NCI-H128 (cell line): ENCODE data around the gene IBSP.

Source experiments
- DNase-seq: peaks from one replicate; lab custom pipeline; 2025; ENCODE audit not compliant: unreplicated experiment; lab: John Stamatoyannopoulos, UW

Gene IBSP

GRCh38 chr4:87799301-87800113 is at the start of gene IBSP:
Gene IBSP (plus strand): TSS chr4:87799554. CDS start chr4:87802362, 2,808 bp downstream.
- DNase-seq: no peak

- DNase-seq: no peak
Observed at GRCh38 chr4:87749883-87750282, 49.5 kb upstream of the IBSP start.

- DNase-seq: no peak
Observed at GRCh38 chr4:87758270-87758669, 41.1 kb upstream of the IBSP start.

GRCh38 chr4:87762311-87762710 is 37.0 kb upstream of the IBSP start:
- DNase-seq: no peak

- DNase-seq: no peak
Observed at GRCh38 chr4:87781569-87781968, 17.8 kb upstream of the IBSP start.

GRCh38 chr4:87783781-87784180 is 15.6 kb upstream of the IBSP start:
- no peak for DNase-seq

GRCh38 chr4:87785731-87786509 is 13.4 kb upstream of the IBSP start:
- DNase-seq: no peak

- DNase-seq: no peak
Observed at GRCh38 chr4:87802858-87803257, 3.5 kb downstream of the IBSP start.

GRCh38 chr4:87803421-87803820 is 4.1 kb downstream of the IBSP start:
- DNase-seq: no peak

- DNase-seq: no peak
Observed at GRCh38 chr4:87804871-87805270, 5.5 kb downstream of the IBSP start.

GRCh38 chr4:87805971-87806370 is 6.6 kb downstream of the IBSP start:
- DNase-seq: no peak

- DNase-seq: no peak
Observed at GRCh38 chr4:87806520-87806919, 7.2 kb downstream of the IBSP start.

GRCh38 chr4:87807402-87807801 is 8.0 kb downstream of the IBSP start:
- DNase-seq: no peak

GRCh38 chr4:87811977-87812376 is 12.6 kb downstream of the IBSP start:
- DNase-seq: no peak

- no peak for DNase-seq
Observed at GRCh38 chr4:87819281-87819919, 20.0 kb downstream of the IBSP start.

GRCh38 chr4:87823200-87823599 is 23.8 kb downstream of the IBSP start:
- DNase-seq: no peak

- DNase-seq: no peak
Observed at GRCh38 chr4:87823724-87824123, 24.4 kb downstream of the IBSP start.

- DNase-seq: no peak
Observed at GRCh38 chr4:87824352-87824751, 25.0 kb downstream of the IBSP start.

- DNase-seq: no peak
Observed at GRCh38 chr4:87832669-87833068, 33.3 kb downstream of the IBSP start, which contains the start of gene MEPE. Gene MEPE (plus strand): TSS chr4:87832969. CDS start chr4:87834715, 1,746 bp downstream.

GRCh38 chr4:87834401-87834800 is 35.0 kb downstream of the IBSP start:
- no peak for DNase-seq

GRCh38 chr4:87835197-87835596 is 35.8 kb downstream of the IBSP start:
- no peak for DNase-seq

- DNase-seq: no peak
Observed at GRCh38 chr4:87835743-87836142, 36.4 kb downstream of the IBSP start.
